Midbrain (tissue), 1 donor: Measurements from ENCODE around the gene CDK19.
"Not testable (repeated sequence)": the region's sequence is repeated elsewhere in the genome, so short reads cannot be mapped to it uniquely, and the experiment has no call there.

Experiments
- DNase-seq: peaks from one replicate; lab custom pipeline; 2025; lab: John Stamatoyannopoulos, UW

The CDK19 gene

DNA sequence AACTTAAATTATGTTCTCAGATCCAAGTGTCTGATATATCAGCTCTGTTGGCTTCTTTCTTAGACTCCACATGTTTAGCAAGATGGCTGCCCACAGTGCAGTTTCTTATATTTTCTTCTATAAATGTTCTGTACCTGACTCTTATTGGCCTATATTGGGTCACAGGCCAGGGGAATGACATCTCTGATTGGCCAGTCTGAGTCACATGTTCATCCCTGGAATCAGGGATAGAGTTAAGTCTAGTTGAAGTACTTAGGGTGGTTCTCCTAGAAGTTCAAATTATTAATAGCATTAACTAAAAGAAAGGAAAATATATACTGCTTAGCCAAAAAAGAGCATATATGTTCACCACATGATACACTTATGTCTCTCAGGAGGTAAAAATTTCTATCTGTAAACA, 233.6 kb downstream of the CDK19 start:
- DNase-seq: no peak

DNA sequence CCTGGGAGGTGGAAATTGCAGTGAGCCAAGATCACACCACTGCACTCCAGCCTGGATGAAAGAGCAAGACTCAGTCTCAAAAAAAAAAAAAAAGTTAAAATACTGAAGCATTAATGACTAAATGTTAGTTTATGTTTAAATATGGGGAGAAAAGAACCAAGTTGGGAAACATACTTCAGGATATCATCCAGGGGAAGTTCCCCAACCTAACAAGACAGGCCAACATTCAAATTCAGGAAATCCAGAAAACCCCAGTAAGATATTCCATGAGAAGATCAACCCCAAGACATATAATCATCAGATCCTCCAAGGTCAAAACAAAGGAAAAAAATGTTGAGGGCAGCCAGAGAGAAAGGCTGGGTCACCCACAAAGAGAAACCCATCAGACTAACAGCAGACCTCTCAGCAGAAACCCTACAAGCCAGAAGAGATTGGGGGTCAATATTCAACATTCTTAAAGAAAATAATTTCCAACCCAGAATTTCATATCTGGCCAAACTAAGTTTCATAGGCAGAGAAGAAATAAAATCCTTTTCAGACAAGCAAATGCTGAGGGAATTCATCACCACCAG, 237.6 kb downstream of the CDK19 start:
- DNase-seq: not testable (repeated sequence)

DNA sequence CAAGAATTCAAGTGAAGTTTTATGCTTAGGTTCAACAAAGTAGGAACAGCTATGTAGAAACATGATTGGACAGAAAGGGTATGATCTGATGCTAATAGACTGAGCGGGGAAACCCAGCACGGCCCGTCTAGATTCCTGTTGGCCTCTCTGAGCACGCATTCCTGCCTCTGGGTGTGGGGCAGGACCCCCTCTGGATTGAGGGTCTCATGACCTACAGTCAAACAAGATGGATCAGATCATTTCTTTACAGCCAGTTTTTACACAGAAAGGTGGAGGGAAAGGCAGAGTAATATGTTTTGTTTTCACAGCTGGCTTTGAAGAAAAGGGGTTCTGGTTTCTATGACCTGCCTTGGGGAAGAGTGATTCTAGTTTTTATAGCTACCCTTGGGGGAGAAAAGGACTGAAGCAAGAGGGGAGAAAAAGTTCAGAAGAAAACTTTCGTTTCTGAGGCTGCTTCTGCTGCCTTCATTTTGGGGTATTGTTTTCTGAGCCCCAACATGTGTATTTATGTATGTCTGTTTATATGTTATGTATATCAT, 239.3 kb downstream of the CDK19 start:
- no peak for DNase-seq

GRCh38 chr6:110574817-110575216, 240.5 kb downstream of the CDK19 start:
- no peak for DNase-seq

GRCh38 chr6:110573537-110573936, 241.7 kb downstream of the CDK19 start:
- no peak for DNase-seq

GRCh38 chr6:110573136-110573535, 242.1 kb downstream of the CDK19 start:
- no peak for DNase-seq

DNA sequence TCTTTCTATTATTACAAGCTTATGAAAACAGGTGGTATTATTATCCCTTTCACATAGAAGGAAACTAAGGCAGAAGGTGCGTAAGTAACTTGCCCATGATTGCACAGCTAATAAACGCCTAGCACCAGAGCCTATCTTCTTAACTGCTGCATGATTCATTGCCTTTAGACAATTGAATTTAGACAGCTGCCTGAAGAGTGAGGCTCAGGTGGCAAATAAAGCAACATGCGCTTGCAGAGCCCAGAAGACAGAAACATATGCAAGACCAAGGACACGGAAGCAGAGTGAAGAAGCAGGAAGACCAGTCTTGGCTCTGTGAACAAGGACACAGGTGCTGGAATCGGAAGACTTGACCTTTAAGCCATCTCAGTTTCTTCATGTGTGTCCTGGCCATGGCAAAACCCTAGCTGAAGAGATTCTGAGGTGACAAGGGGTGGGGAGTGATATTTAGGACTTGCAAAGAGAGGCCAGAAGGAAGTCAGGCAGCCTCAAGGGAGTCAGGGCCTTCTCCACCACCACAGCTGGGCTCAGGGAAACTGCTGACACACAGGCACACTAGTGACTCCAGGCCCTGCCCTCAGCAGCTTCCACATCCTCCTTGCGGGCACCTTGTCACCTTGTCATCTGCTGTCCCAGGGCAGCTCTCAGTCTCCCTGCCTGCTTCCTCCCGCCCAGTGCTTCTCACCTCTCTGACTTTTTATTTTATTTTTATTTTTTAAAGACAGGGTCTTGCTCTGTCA, 247.1 kb downstream of the CDK19 start:
- DNase-seq: no peak

DNA sequence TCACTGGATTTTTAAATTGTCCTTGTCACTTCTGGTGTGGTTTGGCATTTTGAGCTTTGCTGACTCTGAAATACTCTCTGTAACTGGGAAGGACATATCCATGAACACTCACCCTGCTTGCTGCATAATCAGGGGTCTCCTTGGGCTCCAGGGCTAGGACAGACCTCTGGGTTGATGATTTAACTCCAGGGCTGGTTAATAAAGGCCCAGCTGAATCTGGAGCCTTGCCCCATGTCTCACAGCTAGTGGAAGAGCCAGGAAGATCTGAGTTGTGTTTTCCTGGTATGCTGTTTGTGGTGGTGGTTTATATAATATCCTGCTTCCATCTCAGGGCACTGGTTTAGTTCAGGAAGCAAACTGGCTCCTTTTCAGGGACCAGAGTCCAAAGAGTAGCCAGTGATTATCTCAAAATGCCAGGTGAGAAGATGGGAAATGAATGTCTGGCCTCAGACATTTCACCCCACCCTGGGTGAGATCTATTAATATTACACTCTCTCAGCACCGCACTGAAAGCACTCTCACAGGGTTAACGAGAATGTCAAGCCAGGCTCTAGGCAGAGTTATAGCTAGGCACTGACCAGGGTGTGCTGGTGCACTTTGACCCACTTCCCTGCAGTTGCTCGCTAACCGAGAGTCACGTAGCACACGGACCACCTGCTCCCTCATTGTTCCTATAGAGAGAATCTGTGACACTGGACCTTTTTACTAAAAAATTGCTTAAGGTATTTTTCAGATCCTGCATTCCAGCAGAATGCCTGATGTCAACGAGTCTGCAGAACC, 248.7 kb downstream of the CDK19 start:
- no peak for DNase-seq

DNA sequence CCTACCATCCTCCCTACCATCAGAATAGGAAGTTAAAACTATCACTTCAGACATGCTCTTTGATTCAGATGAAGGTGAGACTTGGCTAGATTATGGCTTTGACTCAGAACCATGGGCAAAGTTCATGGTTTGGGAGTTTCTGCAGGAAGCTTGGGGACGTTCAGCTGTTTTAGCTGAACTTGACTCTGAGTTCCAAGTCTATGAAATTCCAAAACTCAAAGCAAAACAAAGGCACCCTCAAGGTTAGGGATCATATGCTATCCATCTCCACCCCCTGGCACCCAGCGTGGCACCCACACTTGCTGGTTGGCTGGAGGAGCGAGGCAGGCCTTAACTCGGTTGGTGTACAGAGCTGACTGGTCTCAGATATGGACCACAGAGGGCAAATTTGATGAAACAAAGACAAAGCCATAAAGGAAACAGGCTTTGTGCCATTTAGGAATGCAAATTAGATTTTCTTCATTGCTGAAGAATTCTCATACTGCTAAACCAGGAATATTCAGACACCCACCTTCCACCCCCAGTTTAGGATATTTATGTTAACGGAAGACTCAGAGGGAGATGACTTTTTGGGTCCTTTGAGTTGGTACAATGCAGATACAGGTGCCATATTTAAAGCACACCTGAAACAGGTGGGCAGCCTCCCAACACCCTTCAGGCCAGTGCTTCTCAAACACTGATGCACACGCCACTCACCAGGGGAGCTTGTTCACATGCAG, 250.4 kb downstream of the CDK19 start:
- DNase-seq: no peak

- no peak for DNase-seq
Measured at GRCh38 chr6:110563711-110564110, 251.6 kb downstream of the CDK19 start.

DNA sequence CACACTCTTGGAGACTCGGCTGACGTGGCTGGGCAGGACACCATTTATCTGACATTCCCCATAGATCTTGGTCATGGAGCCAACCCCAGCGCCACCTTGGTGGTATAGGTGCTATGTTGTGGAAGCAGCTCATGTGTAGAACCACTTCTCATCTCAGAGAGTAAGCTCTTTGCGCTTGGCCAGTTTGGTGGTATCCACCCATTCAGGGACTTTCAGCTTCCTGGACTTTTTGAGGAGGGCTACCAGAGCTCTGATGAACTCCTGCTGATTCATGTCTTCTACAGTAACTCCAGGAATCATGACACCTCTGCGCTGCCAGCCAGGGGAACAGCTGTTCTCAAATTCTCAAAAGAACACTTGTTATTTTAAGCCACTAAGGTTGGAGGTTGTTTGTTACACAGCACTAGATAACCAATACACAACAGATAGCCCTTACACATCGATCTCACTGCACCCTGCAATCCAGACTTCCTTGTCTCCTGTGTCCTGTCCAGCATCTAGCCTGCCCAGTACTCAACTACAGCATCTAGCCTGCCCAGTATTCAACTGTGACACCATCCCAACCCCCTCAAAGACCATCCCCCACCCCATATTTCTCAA, 252.9 kb downstream of the CDK19 start:
- DNase-seq: no peak

DNA sequence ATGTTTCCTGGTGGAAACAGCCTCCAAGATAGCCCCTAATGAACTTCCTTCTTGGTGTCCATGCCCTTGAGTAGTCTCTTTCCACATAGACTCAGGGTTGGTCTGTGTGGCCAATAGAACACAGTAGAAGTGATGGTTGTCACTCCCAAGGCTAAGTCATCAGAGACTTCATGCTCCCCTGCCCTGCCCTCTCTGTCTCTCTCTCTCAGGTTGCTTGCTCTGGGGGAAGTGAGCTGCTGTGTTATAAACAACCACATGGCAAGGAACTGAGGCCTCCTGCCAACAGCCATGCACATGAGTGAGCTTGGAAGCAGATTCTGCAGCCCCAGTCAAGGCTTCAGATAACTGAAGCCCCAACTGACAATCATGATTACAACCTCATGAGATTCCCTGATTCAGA, 253.6 kb downstream of the CDK19 start:
- no peak for DNase-seq

GRCh38 chr6:110561008-110561396, 254.3 kb downstream of the CDK19 start:
- DNase-seq: no peak

DNA sequence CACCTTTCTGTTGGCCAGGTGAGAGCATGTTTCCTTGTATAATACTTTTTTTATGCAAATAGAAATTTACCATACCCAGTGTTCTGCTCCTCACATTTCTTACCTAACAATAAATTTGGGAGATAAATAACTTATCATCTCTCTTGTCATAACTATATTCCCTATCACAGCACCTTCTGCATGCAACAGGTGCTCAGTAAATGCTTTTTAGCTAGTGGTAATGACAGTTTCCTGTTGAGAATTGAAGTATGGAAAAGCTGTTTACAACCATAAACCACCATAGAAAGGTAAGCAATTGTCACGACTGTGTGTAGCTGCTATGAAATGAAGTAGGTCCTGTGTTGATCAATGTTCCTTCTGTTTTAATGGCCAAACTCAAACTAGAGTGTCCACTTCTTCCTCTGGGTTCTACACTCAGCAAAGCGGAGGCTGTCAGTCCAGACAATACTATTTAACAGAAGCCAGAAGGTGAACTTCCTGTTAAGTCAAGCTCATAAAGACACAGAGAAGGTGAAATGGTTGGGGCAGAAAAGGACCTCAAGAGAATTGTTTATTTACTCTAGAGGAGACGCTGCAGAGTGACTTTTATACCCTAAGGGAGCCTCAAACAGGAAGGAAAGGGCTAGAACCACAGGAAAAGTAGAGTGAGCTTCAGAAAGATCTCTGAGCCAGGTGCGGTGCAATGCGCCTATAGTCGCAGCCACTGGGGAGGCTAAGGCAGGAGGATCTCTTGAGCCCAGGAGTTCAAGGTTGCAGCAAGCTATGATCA, 254.8 kb downstream of the CDK19 start:
- no peak for DNase-seq
